HG02610 (cell line): ENCODE results near the gene SFXN5.

Experiments
- ATAC-seq: cut with Tn5 transposase; IDR thresholded peaks from one replicate; pipeline ENCODE4 v1.9.1; 2021; ENCODE audit warnings: mild to moderate bottlenecking, moderate library complexity; ENCODE audit not compliant: unreplicated experiment

The SFXN5 gene

DNA sequence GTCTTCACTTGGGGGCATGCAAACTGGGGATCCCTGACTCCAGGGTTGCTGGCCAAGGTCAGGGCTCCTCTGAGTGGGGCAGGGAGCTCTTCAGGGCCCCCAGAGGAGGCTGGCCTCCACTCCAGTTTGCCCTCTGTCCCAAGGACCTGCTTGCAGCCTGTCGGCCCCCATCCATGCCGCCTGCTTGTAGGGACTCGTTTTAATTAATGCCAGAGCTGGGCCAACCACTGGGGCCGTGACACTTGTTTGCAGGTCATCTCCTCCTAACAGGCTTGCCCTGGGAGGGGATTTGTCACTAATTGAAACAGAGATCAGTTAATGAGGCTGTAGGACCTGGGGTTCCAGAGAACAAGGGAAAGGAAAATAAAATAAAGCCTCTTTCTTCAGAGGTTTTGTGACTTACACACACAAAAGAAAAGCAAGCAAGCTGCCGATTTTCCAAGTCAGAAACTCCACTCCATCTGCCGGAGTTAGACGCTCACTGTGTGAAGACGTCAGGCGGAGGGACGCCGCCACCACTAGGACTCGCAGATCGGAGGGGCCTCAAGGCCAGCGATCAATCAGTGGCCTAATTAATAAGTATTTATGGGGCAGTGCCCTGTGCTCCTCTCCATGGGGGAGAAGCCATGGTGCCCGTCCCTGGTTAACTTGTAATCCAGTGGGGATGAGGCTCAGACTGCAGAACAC is 75.9 kb downstream of the SFXN5 start:
- ATAC-seq: no peak

DNA sequence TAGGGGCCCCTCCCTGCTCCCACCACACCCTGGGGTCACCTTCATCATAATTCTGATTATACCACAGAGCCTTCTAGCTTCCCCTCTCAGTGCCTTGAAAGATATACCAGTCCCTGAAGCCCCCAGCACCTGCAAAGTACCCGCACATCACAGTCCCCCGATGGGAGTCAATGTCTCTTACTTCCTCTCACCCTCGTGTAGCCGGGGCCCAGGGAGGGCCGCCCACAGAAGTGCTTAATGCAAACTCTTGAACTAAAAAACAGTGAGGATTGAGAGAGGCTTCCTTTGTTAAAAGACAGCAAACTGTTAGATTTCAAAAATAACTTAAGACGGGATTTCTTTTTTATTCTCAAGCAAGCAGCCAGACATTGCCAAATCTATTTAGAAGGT is 76.5 kb downstream of the SFXN5 start:
- no peak for ATAC-seq

DNA sequence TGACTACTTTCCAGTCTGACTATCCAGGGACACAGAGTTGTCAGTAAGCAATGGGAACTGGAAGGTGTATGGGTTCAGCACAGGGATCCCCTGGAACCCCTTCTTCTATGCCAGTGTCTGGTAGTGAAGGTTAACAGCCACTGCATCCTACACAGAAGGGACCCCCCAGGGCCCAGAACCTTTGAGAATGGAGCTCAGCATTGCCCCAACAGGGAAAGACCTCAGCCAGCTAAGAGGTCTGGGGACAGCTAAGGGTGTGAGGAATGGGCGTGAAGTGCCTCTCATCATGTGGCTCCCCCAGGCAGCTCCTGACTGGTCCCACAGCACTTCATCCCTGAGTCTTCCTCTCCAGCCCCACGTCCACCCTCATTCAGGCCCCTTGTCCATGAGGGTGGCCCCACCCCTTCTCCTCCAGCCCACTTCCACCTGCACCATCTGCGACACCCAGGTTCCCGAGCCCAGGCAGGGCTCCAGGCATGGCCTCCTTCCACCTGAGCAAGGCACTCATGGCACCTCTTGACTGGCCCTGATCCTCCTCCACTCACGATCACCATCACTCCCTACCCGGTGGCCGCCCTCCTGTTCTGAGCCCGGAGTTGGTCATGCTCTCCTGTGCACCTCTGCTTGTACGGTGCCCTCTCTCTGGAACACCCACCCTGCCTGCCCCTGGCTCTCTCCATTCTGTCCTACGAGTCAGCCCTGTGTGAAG is 77.1 kb downstream of the SFXN5 start:
- no peak for ATAC-seq

DNA sequence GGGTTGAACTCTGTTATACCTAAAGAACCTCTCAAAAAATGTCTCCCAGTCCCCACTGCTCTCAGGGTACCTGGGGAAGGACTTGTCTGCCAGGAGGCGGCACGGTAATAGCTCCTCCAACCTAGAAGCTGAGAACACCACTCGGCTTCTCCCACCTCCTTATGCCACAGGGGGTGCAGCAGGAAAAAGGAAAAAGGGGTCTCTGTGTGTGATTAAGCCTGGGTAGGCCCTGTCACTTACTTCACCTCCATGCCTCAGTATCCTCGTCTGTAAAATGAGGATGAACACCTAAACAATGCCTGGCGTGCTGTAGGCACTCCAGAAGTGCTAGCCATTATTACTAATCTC is 77.6 kb downstream of the SFXN5 start:
- ATAC-seq: no peak

DNA sequence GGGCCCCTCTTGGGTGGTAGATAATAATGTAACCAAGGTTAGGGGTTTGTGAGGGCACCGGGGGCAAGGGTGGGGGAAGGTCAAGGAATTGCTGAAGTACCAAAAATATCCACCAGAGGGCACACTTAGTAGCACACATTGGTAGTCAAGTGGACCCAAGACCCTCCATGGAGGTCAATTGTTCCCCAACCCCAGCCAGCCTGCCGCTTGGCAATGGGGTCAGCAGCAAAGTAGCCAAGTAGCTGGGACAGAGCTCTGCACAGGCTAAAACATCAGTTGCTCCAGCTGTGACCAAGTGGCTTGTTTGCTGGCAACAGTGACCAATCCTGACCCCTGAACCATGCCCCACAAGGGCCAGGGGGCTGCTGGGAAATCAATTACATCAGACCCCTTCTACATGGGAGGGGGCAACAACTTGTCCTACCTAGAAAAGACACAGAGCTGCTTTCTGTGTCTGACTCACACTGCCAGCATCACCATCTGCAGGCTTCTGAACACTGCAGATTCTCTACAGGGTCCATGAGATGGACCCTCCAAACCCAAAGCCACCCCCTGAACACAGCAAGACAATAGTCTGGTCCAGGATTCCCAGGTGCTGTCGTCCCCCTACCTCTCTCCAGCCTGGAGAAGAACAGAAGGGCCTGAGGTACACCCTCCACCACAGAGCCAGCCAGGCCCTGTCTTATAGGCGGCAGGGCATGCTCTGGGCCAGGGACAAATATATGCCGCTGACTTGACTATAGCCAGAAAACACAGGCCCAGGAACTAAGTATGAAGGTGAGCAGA is 78.2 kb downstream of the SFXN5 start:
- ATAC-seq: no peak

DNA sequence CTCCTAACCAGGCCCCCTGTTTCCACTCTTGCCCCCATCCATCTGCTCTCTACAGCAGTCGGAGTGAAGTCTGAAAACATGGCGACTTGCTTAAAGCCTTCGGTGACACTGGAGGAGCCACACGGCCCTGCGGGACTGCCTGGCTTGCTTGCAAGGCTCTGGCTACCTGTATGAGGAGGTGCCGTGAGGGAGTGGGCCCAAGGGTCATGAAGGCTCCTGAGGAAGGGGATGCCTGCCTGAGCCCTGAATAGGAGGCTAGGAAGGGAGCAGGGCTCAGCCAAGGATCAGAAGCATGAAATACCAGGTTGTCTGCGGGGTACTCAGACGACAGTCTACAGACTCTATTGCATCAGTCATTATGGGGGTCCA is 78.8 kb downstream of the SFXN5 start:
- ATAC-seq: no peak

DNA sequence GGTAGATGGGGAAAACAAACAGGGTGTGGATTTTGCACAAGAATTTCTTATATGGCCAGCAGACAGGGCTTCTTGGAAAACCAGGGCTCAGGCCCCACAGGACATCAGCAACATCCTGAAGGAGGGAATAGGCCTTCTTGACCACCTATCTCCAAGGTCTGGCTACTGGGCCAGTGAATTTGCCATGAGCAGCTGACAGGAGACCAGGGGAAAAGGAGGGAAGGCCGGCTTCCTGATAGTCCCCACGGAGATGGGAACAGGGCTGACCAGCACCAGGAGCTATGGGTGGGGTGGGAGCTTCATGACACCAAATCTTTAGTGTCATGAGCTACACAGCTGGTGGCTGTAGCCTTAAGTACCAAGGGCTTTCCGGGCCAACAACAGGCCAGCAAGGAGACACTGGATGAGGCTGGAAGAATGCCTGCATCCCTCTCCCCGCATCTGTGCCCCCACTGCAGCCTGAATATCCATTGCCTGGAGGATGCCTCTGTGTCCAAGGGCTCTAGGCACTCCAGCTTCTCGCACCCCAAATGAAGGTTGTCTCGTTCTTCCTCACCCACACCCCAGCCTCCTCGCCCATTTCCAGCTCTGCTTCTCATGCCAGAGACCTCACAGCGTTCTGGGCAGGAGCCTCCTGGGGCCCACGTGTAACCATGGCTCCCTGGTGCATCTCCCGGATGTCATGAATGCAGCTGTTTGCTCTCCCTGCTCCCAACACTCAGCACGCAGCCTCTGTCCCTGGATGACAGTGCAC is 79.4 kb downstream of the SFXN5 start:
- ATAC-seq: no peak

DNA sequence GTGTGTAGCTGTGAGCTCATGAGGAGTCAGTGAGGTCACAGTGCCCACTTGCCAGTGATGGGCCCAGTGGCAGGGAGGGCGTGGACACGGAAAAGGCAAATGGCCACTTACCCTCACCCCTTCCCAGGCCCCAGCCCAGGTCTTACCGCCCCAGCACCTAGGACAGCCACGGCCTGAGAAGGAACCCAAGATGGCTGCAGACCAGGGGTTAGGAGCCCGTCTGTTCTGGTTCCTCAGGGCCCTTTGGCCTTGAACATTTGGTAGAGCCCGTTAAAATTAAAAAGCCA is 80.1 kb downstream of the SFXN5 start:
- ATAC-seq: no peak

DNA sequence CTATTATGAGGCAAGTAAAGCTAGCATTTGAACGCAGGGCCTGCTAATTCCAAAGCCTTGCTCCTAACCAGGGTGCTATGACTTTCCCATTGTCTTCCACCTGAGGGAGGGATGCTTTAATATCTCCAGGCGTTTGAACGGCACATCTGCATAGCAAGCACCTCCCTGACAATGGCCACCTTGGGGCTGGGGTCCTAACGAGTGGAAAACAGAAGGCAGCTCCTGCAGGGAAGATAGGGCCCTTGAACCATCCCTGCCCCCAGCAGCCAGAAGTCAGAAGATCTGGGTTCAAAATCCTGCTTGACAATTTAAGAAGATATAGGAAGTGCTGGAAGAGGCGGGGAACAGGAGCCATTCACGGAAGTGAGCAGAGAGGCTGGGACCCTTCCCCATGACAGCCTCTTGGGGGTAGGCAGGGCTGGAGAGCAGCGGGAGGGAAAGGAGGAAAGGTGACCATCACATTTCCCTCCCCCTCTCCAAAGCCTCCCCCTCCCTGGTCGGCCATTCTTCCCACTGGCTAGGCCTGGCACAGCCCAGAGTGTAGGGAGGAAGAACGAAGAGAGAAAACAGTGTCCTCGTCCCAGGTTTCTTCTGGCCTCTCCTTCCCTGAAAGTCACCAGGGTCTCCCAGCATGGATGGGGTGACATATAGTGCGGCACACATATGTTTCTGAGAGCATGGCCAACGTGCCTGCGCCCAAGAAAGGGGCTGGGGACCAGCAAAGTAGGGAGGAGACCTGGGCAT is 80.6 kb downstream of the SFXN5 start:
- ATAC-seq: no peak

DNA sequence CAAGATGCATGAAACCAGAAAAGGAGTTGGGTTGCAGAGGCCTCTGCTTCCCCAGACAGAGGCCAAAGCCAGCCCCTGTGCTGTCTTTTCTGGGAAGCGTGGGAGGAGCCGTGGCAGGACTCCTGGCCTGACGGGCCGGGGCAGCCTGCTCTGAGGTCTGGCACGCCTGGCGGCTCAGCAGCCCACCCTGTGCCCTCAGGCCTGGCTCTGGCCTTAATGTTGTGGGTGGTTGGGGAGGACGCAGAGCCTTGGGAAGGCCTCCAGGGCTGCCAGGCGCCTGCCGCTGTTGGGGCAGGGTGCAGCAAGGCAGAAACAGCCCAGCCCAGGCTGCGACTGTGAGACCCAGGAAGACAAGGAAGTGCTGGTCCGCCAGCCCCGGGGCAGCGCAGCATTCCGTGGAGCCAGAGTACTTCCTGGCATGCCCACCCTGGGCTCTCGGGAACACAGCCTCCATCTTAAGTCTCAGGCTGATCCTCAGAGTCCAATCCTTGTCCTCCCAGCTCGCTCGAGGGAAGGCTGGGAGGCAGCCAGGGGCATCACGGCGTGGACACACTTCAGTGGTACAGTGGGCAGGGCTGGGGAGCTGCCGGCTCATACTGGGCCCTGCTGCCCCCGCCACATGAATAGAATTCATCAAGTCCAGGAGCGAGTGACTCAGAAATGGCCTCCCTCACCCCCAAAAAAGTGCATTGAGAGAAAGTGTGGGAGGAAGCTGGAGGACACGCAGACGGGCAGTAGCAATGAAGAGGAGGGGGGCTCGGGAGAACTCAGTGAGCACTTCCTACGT is 81.5 kb downstream of the SFXN5 start:
- ATAC-seq: no peak

DNA sequence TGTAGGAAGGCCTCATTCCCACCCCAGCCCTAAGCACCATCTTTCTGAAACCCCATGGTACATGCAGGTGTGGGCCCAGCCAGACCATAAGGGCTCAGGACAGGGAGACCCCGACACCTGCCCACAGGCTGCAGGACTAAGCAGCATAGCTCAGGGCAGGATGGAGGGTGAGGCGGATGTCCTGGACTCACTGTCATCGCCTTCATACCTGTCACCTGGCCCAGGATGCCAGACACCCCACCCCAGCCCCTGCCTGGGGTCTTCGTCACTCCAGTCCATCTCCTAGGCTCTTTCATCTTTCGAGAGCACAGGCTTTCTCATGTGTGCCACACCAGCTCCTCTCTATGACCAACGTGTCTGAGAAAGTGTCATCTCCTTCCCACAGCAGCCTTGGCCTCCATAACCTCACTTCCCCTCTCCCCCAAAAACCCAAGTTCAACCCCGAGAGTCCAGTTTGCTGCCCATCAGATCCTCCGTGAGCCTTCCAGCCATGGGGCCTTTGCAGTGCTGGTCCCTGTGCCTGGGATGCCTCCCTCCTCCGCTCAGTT is 82.7 kb downstream of the SFXN5 start:
- no peak for ATAC-seq

DNA sequence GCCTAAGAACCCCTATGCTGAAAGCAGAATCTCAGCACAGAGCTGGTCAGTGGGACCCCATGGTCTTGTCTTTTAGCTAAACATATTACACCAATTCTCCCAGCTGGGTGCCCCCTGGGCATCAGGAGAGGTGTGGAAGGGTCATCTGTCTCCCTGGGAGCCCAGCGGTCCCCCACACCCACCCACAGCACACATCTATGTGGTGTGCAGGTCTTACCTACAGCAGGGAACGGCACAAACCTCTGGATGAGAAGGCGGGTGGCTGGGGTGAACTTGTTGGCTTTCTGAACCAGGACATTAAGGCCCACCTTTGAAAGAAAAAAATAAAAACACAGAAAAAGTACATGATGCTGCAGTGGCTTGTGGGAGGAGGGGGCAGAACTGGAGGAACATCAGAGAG is 83.5 kb downstream of the SFXN5 start:
- ATAC-seq: no peak

DNA sequence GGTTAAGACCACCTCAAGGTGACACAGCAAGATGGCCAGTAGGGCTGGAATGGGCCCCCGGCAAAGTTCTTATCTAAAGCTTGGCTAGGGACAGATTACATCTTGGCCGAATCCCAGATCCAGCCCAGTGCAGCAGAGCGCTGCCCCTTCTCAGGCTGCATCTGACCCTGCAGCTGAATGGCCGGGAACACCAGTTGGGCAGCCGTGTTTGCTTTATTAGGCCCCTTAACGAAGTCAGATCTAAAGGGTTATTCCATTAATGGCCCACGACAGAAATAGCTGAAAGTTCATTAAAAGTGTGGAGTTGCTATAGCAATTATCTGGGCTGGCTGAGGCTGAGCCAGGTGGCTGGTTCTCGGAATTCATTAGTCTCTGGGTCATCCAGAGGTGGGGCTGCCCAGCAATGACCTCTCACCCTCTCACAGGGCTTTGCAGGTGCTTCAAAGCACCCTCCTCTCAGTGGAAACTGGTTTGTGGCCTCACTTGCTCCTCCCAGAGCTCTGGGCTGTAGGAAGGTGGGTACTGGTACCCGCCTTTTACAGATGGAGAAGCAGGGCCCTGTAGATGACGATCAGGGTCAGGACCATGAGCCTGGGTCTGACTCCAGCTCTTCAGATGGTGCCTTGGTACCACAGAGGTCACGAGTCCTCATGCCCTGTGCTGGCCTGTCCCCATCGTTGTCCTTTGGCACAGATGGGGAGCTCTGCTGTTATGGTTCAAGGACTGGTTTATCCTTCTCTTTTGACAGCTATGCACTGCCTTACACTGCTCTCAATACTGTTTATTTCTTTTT is 85.4 kb downstream of the SFXN5 start:
- ATAC-seq: no peak

DNA sequence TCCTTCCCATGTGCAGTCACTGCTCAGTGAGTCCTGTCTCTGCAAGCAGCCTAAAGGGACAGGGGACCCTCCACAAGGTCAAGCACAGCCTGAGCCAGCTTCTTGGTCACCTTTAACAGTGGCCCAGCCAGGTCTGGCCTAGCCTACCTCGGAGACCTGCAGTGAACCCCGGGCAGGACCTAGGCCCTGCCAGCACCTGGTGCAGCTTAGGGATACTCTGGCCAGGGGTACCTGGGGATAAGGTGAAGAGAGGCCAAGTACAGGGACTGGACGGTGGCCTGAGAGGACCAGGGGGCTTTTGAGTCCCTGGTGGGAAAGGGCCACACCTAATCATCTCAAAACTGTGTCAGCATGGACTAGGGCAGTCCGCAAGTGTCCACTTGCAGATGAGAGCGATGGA is 86.4 kb downstream of the SFXN5 start:
- no peak for ATAC-seq

DNA sequence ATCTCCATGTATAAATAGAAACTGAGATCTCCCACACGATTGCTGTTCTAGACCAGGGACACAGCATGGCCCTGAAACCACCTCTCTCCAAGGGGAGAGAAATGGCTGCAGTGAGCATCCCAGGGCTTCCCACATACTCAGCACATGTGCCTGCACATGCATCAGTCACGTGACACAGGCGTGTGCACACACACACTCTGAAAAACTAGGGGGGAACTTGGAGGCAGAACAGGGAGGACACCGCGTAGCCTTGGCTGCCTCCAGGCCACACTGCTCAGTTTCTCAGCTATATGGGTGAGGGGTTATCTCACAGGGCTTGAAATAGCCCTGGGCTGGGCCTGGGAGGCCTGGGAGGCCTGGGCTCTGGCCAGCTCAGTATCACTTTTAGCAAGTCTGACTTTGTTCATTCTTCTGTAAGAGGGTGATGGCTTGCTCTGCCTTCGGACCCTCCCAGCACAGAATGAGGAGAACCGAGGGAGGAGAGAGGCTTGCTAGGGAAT is 87.3 kb downstream of the SFXN5 start:
- ATAC-seq: no peak

DNA sequence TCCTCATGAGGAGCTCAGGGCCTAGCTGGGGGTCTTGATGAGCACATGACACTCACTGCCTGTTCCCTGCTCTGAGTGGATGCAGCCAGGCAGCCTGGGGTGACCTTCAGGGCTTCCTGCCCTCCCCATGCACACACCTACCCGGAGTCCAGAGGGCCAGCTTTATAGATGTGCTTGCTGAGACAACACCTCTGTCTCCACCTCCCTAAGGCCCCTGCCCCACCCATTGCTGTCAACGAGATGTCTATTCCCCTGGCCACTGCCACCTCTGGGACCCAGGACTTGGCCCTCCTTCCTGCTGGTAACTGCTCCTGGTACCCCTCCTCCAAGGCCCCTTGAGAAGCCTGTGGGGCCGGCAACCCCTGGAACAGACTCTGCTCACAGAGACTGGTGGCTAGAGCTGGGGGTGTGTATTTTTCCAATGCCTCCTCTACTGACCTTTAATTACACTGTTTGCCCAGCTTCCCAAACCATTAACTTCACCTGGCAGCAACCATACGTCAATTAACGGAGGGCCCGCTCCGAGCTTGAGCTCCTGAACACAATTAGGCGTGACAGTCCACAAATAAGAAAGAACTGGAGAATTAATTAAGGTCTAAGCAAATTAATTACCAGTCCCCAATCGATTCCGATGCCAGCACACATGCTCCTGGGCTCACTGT is 87.9 kb downstream of the SFXN5 start:
- no peak for ATAC-seq

DNA sequence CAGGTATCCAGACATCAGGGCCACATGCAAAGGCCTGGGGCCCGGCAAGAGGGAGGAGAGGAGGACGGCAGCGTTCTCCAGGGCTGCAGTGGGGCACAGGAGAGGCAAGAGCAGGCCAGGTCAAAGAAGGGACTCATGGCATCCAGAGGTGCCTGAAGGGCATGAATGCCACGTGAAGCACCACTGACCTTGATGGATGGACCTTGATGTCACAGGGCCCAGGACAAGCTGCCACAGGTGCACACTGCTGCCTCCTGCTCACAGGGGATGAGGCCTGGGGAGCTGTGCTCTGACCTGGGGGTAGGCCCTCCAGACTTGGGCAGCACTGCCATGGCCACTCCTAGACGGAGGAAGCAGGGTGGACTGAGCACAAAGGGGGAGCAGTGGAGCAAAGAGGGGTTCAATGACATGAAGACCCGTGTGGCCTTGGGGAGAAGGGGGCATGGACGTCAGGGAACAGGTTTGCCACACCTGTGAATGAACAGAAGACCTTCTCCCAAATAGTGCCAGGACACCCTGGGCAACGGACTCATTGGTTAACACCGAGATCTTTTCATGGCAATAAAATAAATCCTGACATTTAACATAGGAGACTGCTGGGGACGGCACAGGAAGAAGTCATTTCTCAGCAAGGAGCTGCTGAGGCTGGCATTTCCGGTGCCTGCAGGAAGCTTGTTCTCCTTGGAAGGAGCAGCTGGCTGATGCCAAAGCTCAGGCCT is 88.6 kb downstream of the SFXN5 start:
- no peak for ATAC-seq

DNA sequence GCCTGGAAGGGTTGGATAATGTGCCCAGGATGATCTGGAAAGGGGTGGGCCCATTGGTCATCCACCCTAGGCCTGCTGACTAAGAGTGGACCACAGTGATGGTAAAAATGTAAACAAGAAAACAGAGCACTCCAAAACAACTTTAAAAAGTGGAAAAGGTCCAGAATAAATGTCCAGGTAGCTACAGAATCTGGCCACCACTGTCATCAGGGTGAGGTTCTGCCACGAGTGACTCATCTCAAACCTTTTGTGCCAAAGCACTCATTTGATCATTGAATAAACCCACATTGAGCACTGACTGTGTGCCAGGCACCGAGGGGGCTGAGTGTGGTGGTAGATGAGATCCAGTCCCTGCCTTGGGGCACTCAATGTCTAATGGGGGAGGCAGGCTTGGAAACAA is 89.3 kb downstream of the SFXN5 start:
- ATAC-seq: no peak
